Spinal cord (tissue), 10 donors: ENCODE data around the gene GABRE. TPM values are rescaled to one million over a fixed set of nuclear protein-coding genes. Genes with fewer than 3 reads are reported as not detected.

ENCODE experiments used
- DNase-seq, 6 donors: peaks; one replicate each; pipeline versions ENCODE4 v3.0.0 to v3.0.0-alpha.2; 2013 to 2015; ENCODE audit warnings: low spot score in 6 of 6, low read depth in 4 of 6
- H3K27ac ChIP-seq: one replicate; pipeline ENCODE4 v1.5.1; 2013; ENCODE audit warnings: low read depth, low read length, control low read depth
- H3K27me3 ChIP-seq: one replicate; pipeline ENCODE4 v1.6.1; 2013; ENCODE audit warnings: low read length; ENCODE audit not compliant: control insufficient read depth, insufficient read depth
- H3K36me3 ChIP-seq: one replicate; pipeline ENCODE4 v1.6.1; 2013; ENCODE audit warnings: low read length; ENCODE audit not compliant: control insufficient read depth, insufficient read depth
- H3K4me1 ChIP-seq: one replicate; pipeline ENCODE4 v1.6.1; 2013; ENCODE audit warnings: low read length; ENCODE audit not compliant: control insufficient read depth, insufficient read depth
- H3K4me3 ChIP-seq: one replicate; pipeline ENCODE4 v1.5.1; 2013; ENCODE audit warnings: low read depth, low read length, control low read depth
- H3K9me3 ChIP-seq: one replicate; pipeline ENCODE4 v1.6.1; 2013; ENCODE audit warnings: low read length; ENCODE audit not compliant: control insufficient read depth, insufficient read depth
- WGBS: methylation state at CpG from one replicate; pipeline ENCODE4 v1.1.5; 2013; ENCODE audit warnings: missing lambda C conversion rate; ENCODE audit not compliant: insufficient coverage; 5-methylcytosine and 5-hydroxymethylcytosine counted together
- polyA plus RNA-seq, 2 donors: library from polyadenylated mRNA; unstranded; fragments of 120-200 nt; gene quantifications; one replicate each; pipeline ENCODE4 v1.2.1, GENCODE V29; 2013; ENCODE audit not compliant: insufficient read length in 2 of 2
- total RNA-seq, 2 donors: library from RNA; depleted of rRNA in 1 of 2; stranded (reverse); fragments of 120-200 nt in 1 of 2; fragments of >200 nt in 1 of 2; gene quantifications; one replicate each; pipeline versions ENCODE4 v1.2.3 to v1.2.4, GENCODE V29; 2013 to 2014
- donor health status: healthy.

The GABRE gene
- total and polyA plus RNA-seq, 4 donors: 10.0 to 23.4 (median 14.9) TPM

DNA sequence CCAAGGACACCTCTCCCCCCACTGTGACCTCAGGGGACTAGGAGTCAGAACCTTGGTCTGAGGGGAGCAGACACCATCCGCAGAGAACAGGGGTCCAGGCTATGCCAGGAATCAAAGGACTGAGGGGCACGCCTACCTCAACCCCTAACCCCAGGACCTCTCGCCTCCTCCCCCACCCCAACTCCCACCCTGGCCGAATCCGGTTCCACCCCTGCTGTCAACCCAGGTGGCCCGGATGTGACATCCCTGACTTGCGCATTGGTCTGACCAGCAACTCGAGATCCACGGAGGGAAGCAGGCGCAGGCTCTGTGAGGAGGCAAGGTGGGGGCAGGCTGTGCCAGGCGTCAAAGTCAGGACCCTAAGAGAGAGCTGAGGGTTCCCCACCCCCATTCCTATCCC lies 62.3 kb downstream of the GABRE start:
- Histone ChIP-seq H3K27ac (no peak overlapping the region), H3K4me3 (no peak overlapping the region), H3K9me3 (no peaks in the 10 kb centered on the region), H3K4me1 (no peaks in the 10 kb centered on the region), H3K27me3 (no peaks in the 10 kb centered on the region), H3K36me3 (no peaks in the 10 kb centered on the region)
- WGBS: 89% methylated on average over 7 of the region's 11 CpGs
- no peak for DNase-seq

DNA sequence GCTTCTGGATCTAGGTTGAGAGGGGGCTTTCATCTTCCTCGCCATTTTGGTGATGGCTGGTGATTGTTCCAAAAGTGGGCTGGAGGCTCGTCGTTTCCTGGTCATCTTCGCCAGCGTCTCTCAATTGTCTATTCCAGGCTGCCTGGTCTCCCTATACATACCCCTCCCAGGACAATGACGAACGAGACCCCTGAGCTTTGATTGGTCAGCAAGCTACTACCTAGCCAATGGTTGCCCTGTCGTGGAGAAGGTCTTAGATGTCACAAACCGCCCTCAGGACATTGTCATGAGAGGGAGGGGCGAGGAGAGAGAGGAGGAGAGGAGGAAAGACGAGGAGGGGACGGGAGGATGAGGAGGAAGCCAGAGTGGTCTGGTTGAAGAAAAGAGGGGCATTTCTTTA lies 69.5 kb downstream of the GABRE start:
- H3K4me1 ChIP-seq: no peaks in the 10 kb centered on the region
- H3K27me3 ChIP-seq: no peaks in the 10 kb centered on the region
- WGBS: 56% methylated on average over 3 of the region's 12 CpGs

More for the DNA sequence above, 69.5 kb downstream of the GABRE start:
- Histone ChIP-seq H3K9me3 (no peaks in the 10 kb centered on the region), H3K27ac (no peak overlapping the region), H3K4me3 (no peak overlapping the region), H3K36me3 (no peaks in the 10 kb centered on the region)
- no peak for DNase-seq

Other genes with a start within 250 kb of the GABRE start
- gene CNGA2, start 239.9 kb downstream of the GABRE start, total RNA-seq: not detected
- gene CNGA2, start 239.9 kb downstream of the GABRE start, polyA plus RNA-seq: not detected
- not detected for gene MAGEA4, start 61.8 kb downstream of the GABRE start, total RNA-seq
- gene MAGEA4, start 61.8 kb downstream of the GABRE start, polyA plus RNA-seq: not detected
- not detected for gene MAGEA10, start 163.9 kb upstream of the GABRE start, total RNA-seq
- under 1 TPM in 1 of 2 donors, not detected in 1; 0.06 TPM for gene MAGEA10, start 163.9 kb upstream of the GABRE start, polyA plus RNA-seq